HepG2 (cell line): Measurements from ENCODE around the gene F8. TPM values are rescaled to one million over a fixed set of nuclear protein-coding genes. Genes with fewer than 3 reads are reported as not detected.
A peak's percentile ranks its signal among the peaks of the same experiment; 100 is the strongest.

Experiments
- BORCS8-MEF2B ChIP-seq: sonication (generic); formaldehyde crosslinking; IDR thresholded peaks from 2 replicates; pipeline ENCODE4 v1.8.0; 2022; ENCODE audit warnings: mild to moderate bottlenecking, missing genetic modification reagents
- BRCA1 ChIP-seq: sonication (generic); formaldehyde crosslinking; IDR thresholded peaks from 2 replicates; pipeline ENCODE4 v1.4.0; 2020; ENCODE audit warnings: missing genetic modification reagents
- ETV5 ChIP-seq: IDR thresholded peaks from 2 replicates; pipeline ENCODE4 v1.6.1; 2018; ENCODE audit warnings: missing biosample characterization, missing genetic modification reagents, inconsistent platforms, borderline replicate concordance
- FOXK1 ChIP-seq: sonication (generic); formaldehyde crosslinking; IDR thresholded peaks from 2 replicates; pipeline ENCODE4 v1.4.0; 2020; ENCODE audit warnings: low read depth, missing genetic modification reagents, borderline replicate concordance
- HHEX ChIP-seq: IDR thresholded peaks from 2 replicates; pipeline ENCODE4 v1.6.1; 2016; ENCODE audit warnings: control low read depth
- PCBP1 ChIP-seq: fragments of 200-400 bp; formaldehyde crosslinking; IDR thresholded peaks from 2 replicates; pipeline ENCODE4 v1.6.1; 2017; ENCODE audit warnings: mild to moderate bottlenecking, low read depth, low read length, borderline replicate concordance
- PHF20 ChIP-seq: sonication (generic); formaldehyde crosslinking; IDR thresholded peaks from 2 replicates; pipeline ENCODE4 v1.5.0; 2020; ENCODE audit warnings: mild to moderate bottlenecking, missing genetic modification reagents
- ZNF225 ChIP-seq: sonication (generic); formaldehyde crosslinking; IDR thresholded peaks from 2 replicates; pipeline ENCODE4 v1.4.0; 2020; ENCODE audit warnings: mild to moderate bottlenecking, missing genetic modification reagents
- ZNF253 ChIP-seq: sonication (generic); formaldehyde crosslinking; IDR thresholded peaks from 2 replicates; pipeline ENCODE4 v1.8.0; 2022; ENCODE audit warnings: mild to moderate bottlenecking, missing genetic modification reagents, borderline replicate concordance
- ZNF276 ChIP-seq: sonication (generic); formaldehyde crosslinking; IDR thresholded peaks from 2 replicates; pipeline ENCODE4 v1.4.0; 2020; ENCODE audit warnings: mild to moderate bottlenecking, low read depth, missing genetic modification reagents
- ZNF382 ChIP-seq: sonication (generic); formaldehyde crosslinking; IDR thresholded peaks from 2 replicates; pipeline ENCODE4 v1.5.0; 2020; ENCODE audit warnings: missing genetic modification reagents, mild to moderate bottlenecking, borderline replicate concordance
- ZNF703 ChIP-seq: sonication (generic); formaldehyde crosslinking; IDR thresholded peaks from 2 replicates; pipeline ENCODE4 v1.5.1; 2020; ENCODE audit warnings: missing genetic modification reagents, mild to moderate bottlenecking, moderate library complexity, borderline replicate concordance
- ZNF709 ChIP-seq: sonication (generic); formaldehyde crosslinking; IDR thresholded peaks from 2 replicates; pipeline ENCODE4 v1.5.0; 2020; ENCODE audit warnings: mild to moderate bottlenecking, missing genetic modification reagents
- ZNF747 ChIP-seq: sonication (generic); formaldehyde crosslinking; IDR thresholded peaks from 2 replicates; pipeline ENCODE4 v1.8.1; 2023; ENCODE audit warnings: missing genetic modification reagents, mild to moderate bottlenecking, borderline replicate concordance
- polyA plus RNA-seq, 8 experiments: library from polyadenylated mRNA; depleted of rRNA in 3 of 8; stranded (reverse) in 7 of 8; unstranded in 1 of 8; fragments of >200 nt; fragmentation: Illumina TruSeq in 4 of 8; extraction: Trizol in 4 of 8; gene quantifications; 2 replicates each; pipeline versions ENCODE4 v1.2.1 to v1.2.3, GENCODE V29; 2011 to 2016; ENCODE audit warnings: low read depth in 4 of 8, missing spikeins in 1 of 8, mixed read lengths in 1 of 8; ENCODE audit not compliant: insufficient read depth in 1 of 8
- total RNA-seq, 5 experiments: library from RNA; depleted of rRNA; stranded (reverse); fragments of >200 nt; fragmentation: Illumina TruSeq; extraction: Trizol; gene quantifications; 2 replicates each; pipeline ENCODE4 v1.2.3, GENCODE V29; 2016; ENCODE audit warnings: low read depth in 1 of 5
- TF ChIP-seq, protein P1 (sequence below): sonication (generic); formaldehyde crosslinking; IDR thresholded peaks from 2 replicates; pipeline ENCODE4 v1.4.0; 2020; ENCODE audit warnings: missing genetic modification reagents
- TF ChIP-seq, protein P2 (sequence below): IDR thresholded peaks from 2 replicates; pipeline ENCODE4 v1.6.1; 2016; ENCODE audit warnings: mild to moderate bottlenecking
- TF ChIP-seq, protein P3 (sequence below): sonication (generic); formaldehyde crosslinking; conservative IDR thresholded peaks from 2 replicates; pipeline ENCODE4 v1.8.1; 2023; ENCODE audit warnings: missing genetic modification reagents
- TF ChIP-seq, protein P4 (sequence below): sonication (generic); formaldehyde crosslinking; IDR thresholded peaks from 2 replicates; pipeline ENCODE4 v1.4.0; 2020; ENCODE audit warnings: missing genetic modification reagents

Gene F8
- total and polyA plus RNA-seq, 2 of the 13 experiments (the other 11 are each of a cell fraction or from before 2014, with no cell fraction given): 0.29 to 0.61 TPM

DNA sequence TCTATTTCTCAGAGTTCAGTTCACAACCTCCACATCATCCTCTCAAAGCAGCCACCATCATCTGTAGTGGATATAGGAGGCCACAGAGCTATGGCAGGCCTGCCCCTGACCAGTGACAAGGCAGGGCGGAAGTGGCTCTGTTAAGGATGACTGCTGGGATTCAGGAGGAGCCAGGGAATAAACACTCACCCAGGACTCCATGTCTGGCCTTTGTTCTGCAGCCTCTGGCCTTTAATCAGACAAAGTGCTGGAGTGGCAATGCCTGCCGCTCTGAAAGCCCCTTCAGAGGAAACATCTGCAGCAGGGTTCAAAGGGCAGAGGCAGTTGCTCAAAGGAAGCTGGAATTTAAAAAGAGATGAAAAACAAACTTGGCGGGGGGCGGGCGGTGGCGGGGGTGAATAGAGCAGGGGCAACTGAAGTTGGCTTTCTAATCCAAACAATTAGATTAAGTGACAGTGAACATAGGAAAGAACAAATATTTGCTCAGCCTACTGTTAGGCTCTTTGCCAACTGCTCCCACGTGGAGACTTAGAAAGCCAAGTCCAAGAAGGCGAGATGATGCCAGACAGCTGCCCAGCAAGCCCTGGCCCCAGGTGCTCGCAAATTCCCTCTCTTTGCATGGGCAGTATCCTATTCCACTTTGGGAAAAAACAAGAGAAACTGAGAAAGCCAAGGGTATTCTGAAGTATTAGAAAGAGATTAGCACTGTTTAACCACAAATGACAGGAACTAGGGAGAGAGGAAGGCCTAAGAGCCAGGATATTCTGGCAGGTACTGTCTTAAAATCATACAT is 222.8 kb downstream of the F8 start (continued):
- TF ChIP-seq, protein P1, sequence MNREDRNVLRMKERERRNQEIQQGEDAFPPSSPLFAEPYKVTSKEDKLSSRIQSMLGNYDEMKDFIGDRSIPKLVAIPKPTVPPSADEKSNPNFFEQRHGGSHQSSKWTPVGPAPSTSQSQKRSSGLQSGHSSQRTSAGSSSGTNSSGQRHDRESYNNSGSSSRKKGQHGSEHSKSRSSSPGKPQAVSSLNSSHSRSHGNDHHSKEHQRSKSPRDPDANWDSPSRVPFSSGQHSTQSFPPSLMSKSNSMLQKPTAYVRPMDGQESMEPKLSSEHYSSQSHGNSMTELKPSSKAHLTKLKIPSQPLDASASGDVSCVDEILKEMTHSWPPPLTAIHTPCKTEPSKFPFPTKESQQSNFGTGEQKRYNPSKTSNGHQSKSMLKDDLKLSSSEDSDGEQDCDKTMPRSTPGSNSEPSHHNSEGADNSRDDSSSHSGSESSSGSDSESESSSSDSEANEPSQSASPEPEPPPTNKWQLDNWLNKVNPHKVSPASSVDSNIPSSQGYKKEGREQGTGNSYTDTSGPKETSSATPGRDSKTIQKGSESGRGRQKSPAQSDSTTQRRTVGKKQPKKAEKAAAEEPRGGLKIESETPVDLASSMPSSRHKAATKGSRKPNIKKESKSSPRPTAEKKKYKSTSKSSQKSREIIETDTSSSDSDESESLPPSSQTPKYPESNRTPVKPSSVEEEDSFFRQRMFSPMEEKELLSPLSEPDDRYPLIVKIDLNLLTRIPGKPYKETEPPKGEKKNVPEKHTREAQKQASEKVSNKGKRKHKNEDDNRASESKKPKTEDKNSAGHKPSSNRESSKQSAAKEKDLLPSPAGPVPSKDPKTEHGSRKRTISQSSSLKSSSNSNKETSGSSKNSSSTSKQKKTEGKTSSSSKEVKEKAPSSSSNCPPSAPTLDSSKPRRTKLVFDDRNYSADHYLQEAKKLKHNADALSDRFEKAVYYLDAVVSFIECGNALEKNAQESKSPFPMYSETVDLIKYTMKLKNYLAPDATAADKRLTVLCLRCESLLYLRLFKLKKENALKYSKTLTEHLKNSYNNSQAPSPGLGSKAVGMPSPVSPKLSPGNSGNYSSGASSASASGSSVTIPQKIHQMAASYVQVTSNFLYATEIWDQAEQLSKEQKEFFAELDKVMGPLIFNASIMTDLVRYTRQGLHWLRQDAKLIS (CRISPR knock-in tag): no peak
- TF ChIP-seq PCBP1: no peak
- 0 out of 2 replicates have a peak, but pooled peaks have one; percentile 21 for TF ChIP-seq ZNF703
- TF ChIP-seq, protein P2, sequence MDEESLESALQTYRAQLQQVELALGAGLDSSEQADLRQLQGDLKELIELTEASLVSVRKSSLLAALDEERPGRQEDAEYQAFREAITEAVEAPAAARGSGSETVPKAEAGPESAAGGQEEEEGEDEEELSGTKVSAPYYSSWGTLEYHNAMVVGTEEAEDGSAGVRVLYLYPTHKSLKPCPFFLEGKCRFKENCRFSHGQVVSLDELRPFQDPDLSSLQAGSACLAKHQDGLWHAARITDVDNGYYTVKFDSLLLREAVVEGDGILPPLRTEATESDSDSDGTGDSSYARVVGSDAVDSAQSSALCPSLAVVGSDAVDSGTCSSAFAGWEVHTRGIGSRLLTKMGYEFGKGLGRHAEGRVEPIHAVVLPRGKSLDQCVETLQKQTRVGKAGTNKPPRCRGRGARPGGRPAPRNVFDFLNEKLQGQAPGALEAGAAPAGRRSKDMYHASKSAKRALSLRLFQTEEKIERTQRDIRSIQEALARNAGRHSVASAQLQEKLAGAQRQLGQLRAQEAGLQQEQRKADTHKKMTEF (CRISPR knock-in tag): 0 out of 2 replicates have a peak, but pooled peaks have one; percentile 28
- TF ChIP-seq ZNF382: no peak
- TF ChIP-seq ZNF225 (CRISPR knock-in tag): no peak
- peak; percentile 52; the same call in 1 of the 2 replicates for TF ChIP-seq ETV5 (CRISPR knock-in tag)
- no peak for TF ChIP-seq ZNF709
- no peak for TF ChIP-seq BRCA1 (CRISPR knock-in tag)
- TF ChIP-seq ZNF747 (CRISPR knock-in tag): no peak
- TF ChIP-seq ZNF276: no peak
- TF ChIP-seq, protein P3, sequence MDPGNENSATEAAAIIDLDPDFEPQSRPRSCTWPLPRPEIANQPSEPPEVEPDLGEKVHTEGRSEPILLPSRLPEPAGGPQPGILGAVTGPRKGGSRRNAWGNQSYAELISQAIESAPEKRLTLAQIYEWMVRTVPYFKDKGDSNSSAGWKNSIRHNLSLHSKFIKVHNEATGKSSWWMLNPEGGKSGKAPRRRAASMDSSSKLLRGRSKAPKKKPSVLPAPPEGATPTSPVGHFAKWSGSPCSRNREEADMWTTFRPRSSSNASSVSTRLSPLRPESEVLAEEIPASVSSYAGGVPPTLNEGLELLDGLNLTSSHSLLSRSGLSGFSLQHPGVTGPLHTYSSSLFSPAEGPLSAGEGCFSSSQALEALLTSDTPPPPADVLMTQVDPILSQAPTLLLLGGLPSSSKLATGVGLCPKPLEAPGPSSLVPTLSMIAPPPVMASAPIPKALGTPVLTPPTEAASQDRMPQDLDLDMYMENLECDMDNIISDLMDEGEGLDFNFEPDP (CRISPR knock-in tag): no peak
- no peak for TF ChIP-seq BORCS8-MEF2B
- TF ChIP-seq, protein P4, sequence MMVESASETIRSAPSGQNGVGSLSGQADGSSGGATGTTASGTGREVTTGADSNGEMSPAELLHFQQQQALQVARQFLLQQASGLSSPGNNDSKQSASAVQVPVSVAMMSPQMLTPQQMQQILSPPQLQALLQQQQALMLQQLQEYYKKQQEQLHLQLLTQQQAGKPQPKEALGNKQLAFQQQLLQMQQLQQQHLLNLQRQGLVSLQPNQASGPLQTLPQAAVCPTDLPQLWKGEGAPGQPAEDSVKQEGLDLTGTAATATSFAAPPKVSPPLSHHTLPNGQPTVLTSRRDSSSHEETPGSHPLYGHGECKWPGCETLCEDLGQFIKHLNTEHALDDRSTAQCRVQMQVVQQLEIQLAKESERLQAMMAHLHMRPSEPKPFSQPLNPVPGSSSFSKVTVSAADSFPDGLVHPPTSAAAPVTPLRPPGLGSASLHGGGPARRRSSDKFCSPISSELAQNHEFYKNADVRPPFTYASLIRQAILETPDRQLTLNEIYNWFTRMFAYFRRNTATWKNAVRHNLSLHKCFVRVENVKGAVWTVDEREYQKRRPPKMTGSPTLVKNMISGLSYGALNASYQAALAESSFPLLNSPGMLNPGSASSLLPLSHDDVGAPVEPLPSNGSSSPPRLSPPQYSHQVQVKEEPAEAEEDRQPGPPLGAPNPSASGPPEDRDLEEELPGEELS: peak; percentile 68
- TF ChIP-seq PHF20 (CRISPR knock-in tag): no peak
- TF ChIP-seq HHEX (CRISPR knock-in tag): peak; percentile 82
- TF ChIP-seq FOXK1 (CRISPR knock-in tag): peak; percentile 59; the same call in 1 of the 2 replicates
- no peak for TF ChIP-seq ZNF253 (CRISPR knock-in tag)
